Right atrium auricular region (tissue), 2 donors: ENCODE measurements around the gene PDS5A. TPM values are rescaled to one million over a fixed set of nuclear protein-coding genes. Genes with fewer than 3 reads are reported as not detected.
"Not testable (repeated sequence)": the region's sequence is repeated elsewhere in the genome, so short reads cannot be mapped to it uniquely, and the experiment has no call there.

ENCODE experiments used
- DNase-seq: peaks from one replicate; pipeline ENCODE4 v3.0.0-alpha.2; 2019; ENCODE audit warnings: low spot score
- H3K27ac ChIP-seq, 2 donors: fragments of 200-600 bp; sonication (generic); 1 replicate in 1 of 2; 2 replicates in 1 of 2; pipeline ENCODE4 v1.5.1; 2016 to 2019
- H3K27me3 ChIP-seq, 2 donors: fragments of 200-600 bp; sonication (generic); one replicate each; pipeline versions ENCODE4 v1.5.1 to v1.6.0; 2017 to 2019
- H3K36me3 ChIP-seq: fragments of 200-600 bp; sonication (generic); one replicate; pipeline ENCODE4 v1.5.1; 2016
- H3K4me1 ChIP-seq, 2 donors: fragments of 200-600 bp; sonication (generic); one replicate each; pipeline versions ENCODE4 v1.5.1 to v1.6.0; 2017 to 2019
- H3K4me3 ChIP-seq, 2 donors: fragments of 200-600 bp; sonication (generic); 1 replicate in 1 of 2; 2 replicates in 1 of 2; pipeline ENCODE4 v1.5.1; 2017 to 2019; ENCODE audit warnings: mild to moderate bottlenecking in 1 of 2, moderate library complexity in 1 of 2
- H3K9me3 ChIP-seq, 2 donors: fragments of 200-600 bp; sonication (generic); one replicate each; pipeline ENCODE4 v1.5.1; 2019
- total RNA-seq, 2 donors: library from RNA; depleted of rRNA; stranded (reverse); fragments of >200 nt; gene quantifications; one replicate each; pipeline ENCODE4 v1.1.0, GENCODE V29; 2016
- TF ChIP-seq, protein P1 (sequence below), 2 donors: fragments of 200-600 bp; sonication (generic); IDR thresholded peaks; one replicate each; pipeline ENCODE4 v1.5.1; 2019; ENCODE audit warnings: antibody characterized with exemption in 2 of 2

The PDS5A gene
- total RNA-seq, 2 donors from 2014 or later: 29.5 to 30.3 TPM

- no peaks in the 10 kb centered on the region for H3K4me1 ChIP-seq
- no peaks in the 10 kb centered on the region for H3K9me3 ChIP-seq
- no peak overlapping the region for H3K27ac ChIP-seq
- peaks cover 37% of the 10 kb centered on the region for H3K36me3 ChIP-seq
- no peaks in the 10 kb centered on the region for H3K27me3 ChIP-seq
- no peak for DNase-seq
- no peak overlapping the region for H3K4me3 ChIP-seq
- TF ChIP-seq, protein P1, sequence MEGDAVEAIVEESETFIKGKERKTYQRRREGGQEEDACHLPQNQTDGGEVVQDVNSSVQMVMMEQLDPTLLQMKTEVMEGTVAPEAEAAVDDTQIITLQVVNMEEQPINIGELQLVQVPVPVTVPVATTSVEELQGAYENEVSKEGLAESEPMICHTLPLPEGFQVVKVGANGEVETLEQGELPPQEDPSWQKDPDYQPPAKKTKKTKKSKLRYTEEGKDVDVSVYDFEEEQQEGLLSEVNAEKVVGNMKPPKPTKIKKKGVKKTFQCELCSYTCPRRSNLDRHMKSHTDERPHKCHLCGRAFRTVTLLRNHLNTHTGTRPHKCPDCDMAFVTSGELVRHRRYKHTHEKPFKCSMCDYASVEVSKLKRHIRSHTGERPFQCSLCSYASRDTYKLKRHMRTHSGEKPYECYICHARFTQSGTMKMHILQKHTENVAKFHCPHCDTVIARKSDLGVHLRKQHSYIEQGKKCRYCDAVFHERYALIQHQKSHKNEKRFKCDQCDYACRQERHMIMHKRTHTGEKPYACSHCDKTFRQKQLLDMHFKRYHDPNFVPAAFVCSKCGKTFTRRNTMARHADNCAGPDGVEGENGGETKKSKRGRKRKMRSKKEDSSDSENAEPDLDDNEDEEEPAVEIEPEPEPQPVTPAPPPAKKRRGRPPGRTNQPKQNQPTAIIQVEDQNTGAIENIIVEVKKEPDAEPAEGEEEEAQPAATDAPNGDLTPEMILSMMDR (IDR thresholded peaks at IDR 0.05): no peak
Measured at GRCh38 chr4:39846120-39846519, 131.6 kb downstream of the PDS5A start.

- DNase-seq: no peak
- TF ChIP-seq, protein P1 (IDR thresholded peaks at IDR 0.05): no peak
- Histone ChIP-seq H3K27ac (no peak overlapping the region), H3K9me3 (no peaks in the 10 kb centered on the region), H3K36me3 (peaks cover 78% of the 10 kb centered on the region), H3K4me3 (no peak overlapping the region), H3K4me1 (no peaks in the 10 kb centered on the region), H3K27me3 (no peaks in the 10 kb centered on the region)
Measured at GRCh38 chr4:39841894-39842293, 135.8 kb downstream of the PDS5A start.

- H3K36me3 ChIP-seq: peaks cover 76% of the 10 kb centered on the region
- H3K9me3 ChIP-seq, DNase-seq, H3K4me3 ChIP-seq, H3K27me3 ChIP-seq, H3K27ac ChIP-seq, H3K4me1 ChIP-seq: not testable (repeated sequence)
Measured at GRCh38 chr4:39840516-39840915, 137.2 kb downstream of the PDS5A start.

DNA sequence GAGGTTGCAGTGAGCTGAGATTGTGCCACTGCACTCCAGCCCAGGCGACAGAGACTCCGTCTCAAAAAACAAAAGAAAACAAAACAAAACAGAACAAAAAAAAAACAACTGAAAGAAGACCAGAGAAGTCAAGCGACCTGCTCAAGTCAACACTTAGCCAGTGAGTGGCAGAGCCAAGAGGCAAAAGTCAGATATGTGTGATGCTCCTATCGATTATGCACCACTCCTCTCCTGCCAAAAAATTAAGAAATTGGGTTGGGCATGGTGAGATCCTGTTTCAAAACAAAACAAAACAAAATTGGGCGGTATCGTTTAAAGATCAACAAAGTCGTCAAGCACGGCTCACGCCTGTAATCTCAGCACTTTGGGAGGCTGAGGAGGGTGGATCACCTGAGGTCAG lies 137.7 kb downstream of the PDS5A start:
- Histone ChIP-seq H3K9me3 (no peaks in the 10 kb centered on the region), H3K4me1 (no peaks in the 10 kb centered on the region), H3K27me3 (no peaks in the 10 kb centered on the region), H3K4me3 (no peak overlapping the region), H3K36me3 (peaks cover 77% of the 10 kb centered on the region), H3K27ac (no peak overlapping the region)
- no peak for DNase-seq
- TF ChIP-seq, protein P1 (IDR thresholded peaks at IDR 0.05): no peak

DNA sequence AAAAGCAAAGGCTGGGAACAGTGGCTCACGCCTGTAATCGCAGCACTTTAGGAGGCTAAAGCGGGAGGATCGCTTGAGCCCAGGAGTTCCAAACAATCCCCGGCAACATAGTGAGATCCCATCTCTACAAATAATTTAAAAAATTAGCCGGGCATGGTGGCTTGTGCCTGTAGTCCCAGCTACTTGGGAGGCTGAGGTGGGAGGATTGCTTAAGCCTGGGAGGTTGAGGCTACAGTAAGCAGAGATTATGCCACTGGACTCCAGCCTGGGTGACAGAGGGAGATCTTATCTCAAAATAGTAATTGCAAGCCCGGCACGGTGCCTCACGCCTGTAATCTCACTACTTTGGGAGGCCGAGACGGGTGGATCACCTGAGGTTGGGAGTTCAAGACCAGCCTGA lies 139.3 kb downstream of the PDS5A start:
- not testable (repeated sequence) for DNase-seq, H3K27me3 ChIP-seq, H3K27ac ChIP-seq, H3K4me1 ChIP-seq, H3K9me3 ChIP-seq, H3K4me3 ChIP-seq
- H3K36me3 ChIP-seq: peaks cover 79% of the 10 kb centered on the region

DNA sequence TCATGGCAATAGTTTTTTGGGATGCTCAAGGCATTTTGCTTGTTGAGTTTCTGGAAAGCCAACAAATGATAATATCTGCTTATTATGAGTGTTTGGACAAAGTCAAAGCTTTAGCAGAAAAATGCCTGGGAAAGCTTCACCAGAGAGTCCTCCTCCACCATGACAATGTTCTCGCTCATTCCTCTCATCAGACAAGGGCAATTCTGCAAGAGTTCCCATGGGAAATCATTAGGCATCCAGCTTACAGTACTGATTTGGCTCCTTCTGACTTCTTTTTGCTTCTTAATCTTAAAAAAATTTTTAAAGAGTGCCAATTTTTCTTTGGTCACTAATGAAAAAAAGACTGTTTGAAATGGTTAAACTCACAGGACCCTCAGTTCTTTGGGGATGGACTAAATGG lies 143.4 kb downstream of the PDS5A start:
- no peaks in the 10 kb centered on the region for H3K27me3 ChIP-seq
- no peak overlapping the region for H3K27ac ChIP-seq
- peaks cover 61% of the 10 kb centered on the region for H3K36me3 ChIP-seq
- TF ChIP-seq, protein P1 (IDR thresholded peaks at IDR 0.05): no peak
- H3K4me3 ChIP-seq: no peak overlapping the region
- no peaks in the 10 kb centered on the region for H3K9me3 ChIP-seq
- H3K4me1 ChIP-seq: no peaks in the 10 kb centered on the region
- DNase-seq: no peak

DNA sequence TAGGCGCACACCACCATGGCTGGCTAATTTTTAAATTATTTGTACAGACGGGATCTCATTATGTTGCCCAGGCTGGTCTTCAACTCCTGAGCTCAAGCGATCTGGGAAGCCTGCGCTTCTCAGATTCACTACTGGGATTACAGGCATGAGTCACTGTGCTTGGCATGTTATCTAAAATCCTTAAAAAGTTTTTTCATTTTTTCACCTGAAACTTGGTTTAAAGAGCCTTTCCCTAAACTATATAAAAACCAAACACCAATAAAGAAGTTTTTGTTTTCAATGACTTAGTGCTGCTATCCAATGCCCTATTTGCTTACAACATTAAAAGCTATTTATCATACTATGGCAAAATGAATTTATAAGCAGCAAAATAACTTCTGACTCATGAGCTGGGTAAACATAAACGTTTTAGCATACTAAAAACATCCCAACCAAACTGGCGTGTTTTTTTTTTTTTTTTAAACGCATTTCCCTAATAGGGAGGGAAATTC lies 151.9 kb downstream of the PDS5A start:
- H3K36me3 ChIP-seq: peaks cover 30% of the 10 kb centered on the region

More for the DNA sequence above, 151.9 kb downstream of the PDS5A start:
- no peaks in the 10 kb centered on the region for H3K27me3 ChIP-seq
- H3K27ac ChIP-seq: no peak overlapping the region
- TF ChIP-seq, protein P1 (IDR thresholded peaks at IDR 0.05): no peak
- H3K4me1 ChIP-seq: no peaks in the 10 kb centered on the region
- H3K9me3 ChIP-seq: no peaks in the 10 kb centered on the region
- DNase-seq: peak; percentile 55
- H3K4me3 ChIP-seq: no peak overlapping the region
